GM21825 (cell line): Measurements from ENCODE around the gene ALDH6A1.

Experiments
- ATAC-seq: cut with Tn5 transposase; IDR thresholded peaks from one replicate; pipeline ENCODE4 v1.9.1; 2021; ENCODE audit warnings: mild to moderate bottlenecking, moderate library complexity; ENCODE audit not compliant: unreplicated experiment

The ALDH6A1 gene

GRCh38 chr14:74049876-74050495, 34.3 kb downstream of the ALDH6A1 start:
- no peak for ATAC-seq

- ATAC-seq: no peak
Measured at GRCh38 chr14:74048281-74048680, 36.0 kb downstream of the ALDH6A1 start.

- no peak for ATAC-seq
Measured at GRCh38 chr14:74045522-74045921, 38.7 kb downstream of the ALDH6A1 start.

- ATAC-seq: no peak
Measured at GRCh38 chr14:74042296-74042695, 42.0 kb downstream of the ALDH6A1 start.

- no peak for ATAC-seq
Measured at GRCh38 chr14:74038020-74038859, 46.0 kb downstream of the ALDH6A1 start.

GRCh38 chr14:74035556-74035955, 48.7 kb downstream of the ALDH6A1 start:
- no peak for ATAC-seq

GRCh38 chr14:74034572-74034971, 49.7 kb downstream of the ALDH6A1 start:
- no peak for ATAC-seq

GRCh38 chr14:74029136-74029535, 55.1 kb downstream of the ALDH6A1 start:
- no peak for ATAC-seq

GRCh38 chr14:74022346-74022745, 61.9 kb downstream of the ALDH6A1 start:
- ATAC-seq: no peak

GRCh38 chr14:74019408-74020137, 64.7 kb downstream of the ALDH6A1 start:
- ATAC-seq: no peak

GRCh38 chr14:74018586-74019407, 65.5 kb downstream of the ALDH6A1 start, which contains the start of the genes BBOF1 and ENTPD5:
Gene BBOF1 (plus strand): TSS chr14:74019349. CDS start chr14:74019479, 130 bp downstream.
Gene ENTPD5 (minus strand): TSS chr14:74019288. CDS start chr14:73988102, 31,186 bp downstream.
- peak; percentile 86 for ATAC-seq

- no peak for ATAC-seq
Measured at GRCh38 chr14:74018174-74018585, 66.1 kb downstream of the ALDH6A1 start.

GRCh38 chr14:74015963-74016362, 68.3 kb downstream of the ALDH6A1 start:
- no peak for ATAC-seq

- no peak for ATAC-seq
Measured at GRCh38 chr14:74015176-74015575, 69.1 kb downstream of the ALDH6A1 start.

GRCh38 chr14:74014299-74014698, 70.0 kb downstream of the ALDH6A1 start:
- ATAC-seq: no peak

GRCh38 chr14:74008843-74009499, 75.3 kb downstream of the ALDH6A1 start:
- ATAC-seq: no peak
